Stimulated activated CD8-positive, alpha-beta memory T cell treated with anti-CD3 and anti-CD28 coated beads, Interleukin-4, amount 100 ng/mL, for 1 hour (primary cell): ENCODE data around the gene FNBP1L.
"Not testable (repeated sequence)": the region's sequence is repeated elsewhere in the genome, so short reads cannot be mapped to it uniquely, and the experiment has no call there.

Experiments
- DNase-seq, 2 donors: peaks; one replicate each; pipeline ENCODE4 v3.0.0-alpha.2; 2020; ENCODE audit warnings: low read depth in 2 of 2, low spot score in 1 of 2

FNBP1L gene

DNA sequence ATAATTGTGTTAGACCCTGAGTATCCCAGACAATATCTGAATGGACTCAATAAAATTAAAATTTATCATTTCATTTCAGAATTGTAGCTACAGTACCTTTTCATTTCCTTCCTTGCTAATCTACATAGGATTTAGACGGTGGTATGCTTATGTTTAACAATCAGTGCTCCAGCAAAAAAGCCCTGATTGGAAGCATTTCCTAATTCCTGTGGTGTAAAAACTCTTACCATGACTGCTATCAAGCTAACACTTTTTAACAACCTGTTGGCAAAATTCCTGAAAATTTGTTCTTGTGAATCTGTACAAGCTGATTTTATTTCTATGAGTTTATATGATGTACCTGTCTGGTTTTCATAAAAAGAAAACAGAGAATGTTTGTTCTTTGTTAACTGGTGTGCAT lies 5.2 kb upstream of the FNBP1L start:
- DNase-seq = no peak

DNA sequence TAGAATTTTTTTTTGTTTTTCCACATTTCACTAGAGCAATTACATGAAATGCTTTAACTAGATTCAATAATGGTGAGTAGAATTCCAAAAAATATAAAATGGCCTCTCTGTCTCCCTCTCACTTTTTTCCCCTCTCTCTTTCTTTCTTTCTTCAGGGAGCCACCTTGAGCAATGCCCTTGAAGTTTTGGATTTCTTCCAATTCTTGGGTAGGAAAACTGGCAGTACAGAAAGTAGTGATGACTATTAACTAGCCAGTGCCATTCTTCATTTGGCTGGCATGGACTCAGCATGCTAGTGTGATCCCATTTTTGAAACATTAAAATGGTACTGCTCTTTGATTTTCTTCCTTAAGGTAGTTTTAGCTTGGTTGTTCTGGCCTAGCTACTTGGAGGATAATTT lies 4.5 kb upstream of the FNBP1L start:
- DNase-seq = no peak

DNA sequence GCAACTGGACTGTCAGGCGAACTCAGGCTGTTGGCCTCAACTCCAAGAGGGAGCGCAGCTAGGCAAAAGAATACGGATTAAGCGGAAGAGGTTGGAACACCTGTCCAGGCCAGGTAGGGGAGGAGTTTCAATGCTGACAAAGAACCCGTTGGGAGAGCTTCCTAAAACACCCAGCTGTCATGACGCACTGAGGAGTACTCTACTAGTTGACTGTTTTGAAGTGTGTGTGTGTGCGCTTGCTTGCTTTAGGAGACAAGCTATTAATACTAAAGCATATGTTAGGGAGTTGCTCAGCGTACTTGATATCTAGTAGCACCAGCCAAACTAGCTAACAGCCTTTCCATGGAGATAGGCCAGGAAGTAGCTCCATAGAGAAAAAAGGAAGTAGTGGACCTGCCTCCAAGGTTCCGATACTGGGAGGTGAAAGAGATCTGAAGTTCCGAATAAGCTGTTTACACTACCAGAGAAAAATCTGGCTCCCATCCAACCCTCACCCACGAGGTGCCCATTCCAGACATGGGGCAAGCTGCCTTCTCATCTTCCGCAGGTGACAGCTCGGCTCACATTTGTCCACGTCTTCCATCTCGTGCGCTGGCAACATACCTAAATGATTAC lies 974 bp upstream of the FNBP1L start:
- no peak for DNase-seq

DNA sequence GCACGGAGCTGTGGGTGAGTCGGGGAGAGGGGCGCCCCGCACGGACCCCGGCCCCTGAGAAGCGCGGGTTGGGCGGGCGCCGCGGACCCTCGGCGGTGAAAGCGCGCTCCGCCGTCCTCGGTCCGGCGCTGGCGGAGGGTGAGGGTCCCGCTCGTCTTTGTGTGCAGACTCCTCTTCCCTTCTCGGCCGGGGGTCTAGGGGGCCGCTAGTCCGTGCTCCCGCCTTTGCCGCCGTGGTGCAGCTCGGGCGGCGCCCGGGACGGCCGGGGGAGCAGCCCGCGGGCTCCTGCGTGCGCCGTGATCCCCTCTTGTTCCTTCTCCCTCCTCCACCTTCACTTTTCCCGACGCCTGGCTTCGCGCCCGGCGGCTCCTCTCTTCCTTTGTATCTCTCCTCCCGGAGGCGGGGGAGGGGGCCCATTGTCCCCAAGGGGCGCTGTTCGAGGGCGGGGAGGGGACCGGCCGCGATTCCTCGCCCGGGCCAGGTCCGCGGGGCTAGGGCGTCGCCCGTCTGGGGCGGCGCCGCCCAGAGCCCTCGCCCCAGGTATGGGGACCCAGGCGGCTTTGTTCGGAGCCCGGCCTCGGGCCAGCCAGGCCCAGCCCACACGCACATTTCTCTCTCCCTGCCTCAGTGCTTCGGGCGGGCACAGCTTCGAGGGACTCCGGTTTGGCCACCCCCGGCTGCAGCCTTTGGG lies 519 bp downstream of the FNBP1L start:
- DNase-seq = no peak

DNA sequence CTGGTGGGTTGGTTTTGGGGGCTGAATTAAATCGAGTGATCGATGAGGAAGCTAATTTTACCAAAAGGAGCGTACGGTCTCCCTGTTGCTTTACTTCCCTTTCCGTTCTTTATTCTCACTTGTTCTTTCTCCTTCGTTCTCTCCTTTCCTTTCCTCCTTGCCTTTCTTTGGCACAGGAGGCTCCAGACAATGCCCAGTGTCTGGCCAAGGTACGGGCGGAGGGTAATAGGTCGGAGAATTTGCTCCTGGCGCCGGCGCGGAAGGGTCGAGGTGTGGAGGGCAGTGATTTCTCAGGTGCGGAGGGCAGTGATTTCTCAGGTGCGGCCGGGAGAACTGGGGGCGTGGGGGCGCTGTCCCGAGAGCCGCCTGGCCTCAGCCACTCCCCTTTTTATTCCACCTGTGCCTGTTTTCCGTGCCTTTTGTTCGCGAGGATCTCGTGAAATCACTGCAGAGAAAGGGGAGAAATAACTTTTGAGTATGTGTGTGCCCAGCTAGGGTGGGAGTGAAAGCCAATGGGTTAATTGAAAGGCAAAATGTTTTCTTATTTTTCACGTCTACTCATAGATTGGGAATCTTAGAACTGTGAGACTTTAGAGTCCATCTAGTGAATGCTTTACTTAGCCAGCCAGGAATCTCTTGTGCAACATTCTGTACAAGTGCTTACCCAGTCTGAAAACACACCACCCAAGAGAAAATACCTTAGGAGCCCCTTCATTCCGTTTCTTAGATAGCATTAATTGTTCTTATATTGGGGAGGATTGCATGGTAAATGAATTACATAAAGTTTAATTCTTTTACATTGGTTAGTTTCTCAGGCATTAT lies 1.3 kb downstream of the FNBP1L start:
- no peak for DNase-seq

DNA sequence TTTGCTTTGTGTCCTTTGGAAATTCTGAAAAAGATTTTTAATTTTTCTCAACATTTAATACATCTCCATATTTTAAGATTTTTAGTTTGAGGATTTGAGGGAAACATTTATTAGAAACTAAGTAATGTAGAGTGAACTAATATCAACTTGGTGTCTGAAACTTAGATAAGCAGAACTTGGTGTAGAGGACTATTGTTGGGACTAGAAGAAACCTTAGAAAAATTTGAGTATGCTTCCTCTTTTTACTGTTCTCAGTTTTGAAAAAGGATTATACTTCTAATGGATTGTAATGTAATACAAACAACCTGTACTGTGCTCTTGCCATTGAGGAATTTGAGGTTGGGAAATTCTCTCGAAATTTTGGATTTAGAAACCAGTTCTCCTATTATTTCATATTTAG lies 2.4 kb downstream of the FNBP1L start:
- no peak for DNase-seq

DNA sequence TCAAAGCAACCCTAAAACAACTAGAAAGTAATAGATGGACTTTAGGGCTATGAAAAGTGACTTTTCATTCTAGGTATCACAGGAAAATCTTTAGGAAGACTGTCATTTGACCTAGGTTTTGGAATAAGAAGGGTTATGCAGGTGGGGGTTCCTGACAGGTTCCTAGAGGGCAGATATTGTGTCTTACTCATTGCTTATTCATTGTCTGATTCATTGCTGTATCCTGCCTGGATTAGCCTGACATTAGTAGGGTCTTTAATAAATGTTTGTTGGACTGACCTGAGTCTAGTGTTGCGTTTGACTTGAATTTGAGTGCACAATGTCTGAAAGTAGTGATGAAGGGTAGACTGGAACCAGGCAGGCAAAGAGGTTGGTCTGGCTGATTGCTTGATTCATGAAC lies 6.0 kb downstream of the FNBP1L start:
- DNase-seq = no peak

GRCh38 chr1:93459126-93459525 lies 11.2 kb downstream of the FNBP1L start:
- DNase-seq = no peak

GRCh38 chr1:93461236-93461635 lies 13.3 kb downstream of the FNBP1L start:
- DNase-seq = no peak

DNA sequence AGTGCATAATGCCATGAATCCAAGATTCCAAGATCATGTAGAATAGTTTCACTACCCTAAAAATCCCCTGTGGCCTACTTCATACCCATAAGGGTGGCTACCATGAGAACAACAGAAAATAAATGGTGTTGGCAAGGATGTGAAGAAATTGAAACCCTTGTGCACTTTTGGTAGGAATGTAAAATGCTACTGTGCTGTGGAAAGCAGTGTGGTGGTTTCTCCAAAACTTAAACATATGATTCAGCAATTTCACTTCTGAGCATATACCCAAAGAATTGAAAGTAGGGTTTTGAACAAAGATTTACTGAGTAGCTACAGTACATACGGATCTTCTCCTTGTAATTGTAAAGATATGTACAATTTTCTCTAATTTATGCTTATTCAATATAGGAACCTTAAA lies 16.0 kb downstream of the FNBP1L start:
- no peak for DNase-seq

DNA sequence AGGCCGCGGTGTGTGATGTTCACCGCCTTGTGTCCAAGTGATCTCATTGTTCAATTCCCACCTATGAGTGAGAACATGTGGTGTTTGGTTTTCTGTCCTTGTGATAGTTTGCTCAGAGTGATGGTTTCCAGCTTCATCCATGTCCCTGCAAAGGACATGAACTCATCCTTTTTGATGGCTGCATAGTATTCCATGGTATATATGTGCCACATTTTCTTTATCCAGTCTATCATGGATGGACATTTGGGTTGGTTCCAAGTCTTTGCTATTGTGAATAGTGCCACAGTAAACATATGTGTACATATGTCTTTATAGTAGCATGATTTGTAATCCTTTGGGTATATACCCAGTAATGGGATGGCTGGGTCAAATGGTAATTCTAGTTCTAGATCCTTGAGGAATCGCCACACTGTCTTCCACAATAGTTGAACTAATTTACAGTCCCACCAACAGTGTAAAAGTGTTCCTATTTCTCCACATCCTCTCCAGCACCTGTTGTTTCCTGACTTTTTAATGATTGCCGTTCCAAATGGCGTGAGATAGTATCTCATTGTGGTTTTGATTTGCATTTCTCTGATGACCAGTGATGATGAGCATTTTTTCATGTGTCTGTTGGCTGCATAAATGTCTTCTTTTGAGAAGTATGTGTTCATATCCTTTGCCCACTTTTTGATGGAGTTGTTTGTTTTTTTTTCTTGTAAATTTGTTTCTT lies 17.6 kb downstream of the FNBP1L start:
- DNase-seq = not testable (repeated sequence)

GRCh38 chr1:93467606-93468005 lies 19.7 kb downstream of the FNBP1L start:
- no peak for DNase-seq

- no peak for DNase-seq
Observed at GRCh38 chr1:93468662-93469061, 20.7 kb downstream of the FNBP1L start.

DNA sequence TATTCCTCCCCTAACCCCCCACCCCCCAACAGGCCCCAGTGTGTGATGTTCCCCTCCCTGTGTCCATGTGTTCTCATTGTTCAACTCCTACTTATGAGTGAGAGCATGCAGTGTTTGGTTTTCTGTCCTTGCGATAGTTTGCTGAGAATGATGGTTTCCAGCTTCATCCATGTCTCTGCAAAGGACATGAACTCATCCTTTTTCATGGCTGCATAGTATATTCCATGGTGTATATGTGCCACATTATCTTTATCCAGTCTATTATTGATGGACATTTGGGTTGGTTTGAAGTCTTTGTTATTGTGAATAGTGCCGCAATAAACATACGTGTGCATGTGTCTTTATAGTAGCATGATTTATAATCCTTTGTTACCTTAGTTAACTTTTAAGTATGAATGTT lies 21.3 kb downstream of the FNBP1L start:
- DNase-seq = not testable (repeated sequence)

DNA sequence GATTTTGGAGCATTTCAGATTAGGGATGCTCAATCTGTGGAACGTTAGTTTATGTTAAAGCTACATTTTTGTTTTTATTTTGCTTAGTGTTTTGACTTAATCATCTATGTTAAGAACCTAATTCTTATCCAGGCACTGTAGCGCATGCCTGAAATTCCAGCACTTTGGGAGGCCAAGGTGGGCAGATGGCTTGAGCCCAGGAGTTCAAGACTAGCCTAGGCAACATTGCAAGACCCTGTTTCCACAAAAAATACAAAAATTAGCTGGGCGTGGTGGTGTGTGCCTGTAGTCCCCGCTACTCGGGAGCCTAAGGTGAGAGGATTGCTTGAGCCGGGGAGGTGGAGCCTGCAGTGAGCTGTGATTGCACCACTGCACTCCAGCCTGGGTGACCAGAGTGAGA lies 23.4 kb downstream of the FNBP1L start:
- DNase-seq = no peak

DNA sequence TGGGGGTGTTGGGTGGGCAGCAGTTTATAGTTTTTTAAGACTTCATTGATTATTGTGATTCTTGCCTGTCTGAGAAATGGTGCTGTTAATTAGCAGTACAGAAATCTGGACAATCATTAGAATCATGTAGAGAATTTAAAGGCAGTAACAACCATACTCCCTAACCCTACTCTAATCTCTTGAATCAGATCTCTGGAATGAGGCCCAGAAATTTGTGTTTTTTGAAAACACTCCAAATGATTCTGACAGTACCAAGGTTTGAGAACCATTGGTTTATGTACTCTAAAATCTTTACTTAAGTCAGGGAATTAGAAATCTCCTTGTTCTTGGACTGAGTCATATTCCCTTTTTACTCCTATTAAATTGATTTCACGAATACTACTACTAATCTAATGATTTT lies 24.0 kb downstream of the FNBP1L start:
- no peak for DNase-seq

DNA sequence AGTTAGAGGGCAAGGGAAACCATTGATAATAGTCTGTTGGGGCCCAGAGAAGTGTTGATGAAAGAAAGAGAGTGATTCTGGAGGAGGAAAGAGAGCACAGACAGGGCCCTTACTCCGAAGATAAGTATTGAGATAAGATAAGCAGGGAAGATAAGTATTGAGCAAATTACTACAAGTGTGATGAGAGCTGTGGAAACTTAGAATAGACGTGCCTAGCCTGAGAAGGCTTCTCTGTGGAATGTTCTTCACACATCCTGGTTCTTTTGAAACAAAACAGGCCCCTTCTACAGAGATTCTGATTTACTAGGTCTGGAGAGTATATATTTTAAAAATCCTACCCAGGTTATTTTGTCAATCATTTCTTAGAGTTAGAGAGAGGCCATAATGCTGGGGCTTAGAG lies 26.4 kb downstream of the FNBP1L start:
- no peak for DNase-seq

GRCh38 chr1:93475681-93476080 lies 27.8 kb downstream of the FNBP1L start:
- DNase-seq = no peak

- DNase-seq = not testable (repeated sequence)
Observed at GRCh38 chr1:93479133-93479745, 31.3 kb downstream of the FNBP1L start.

GRCh38 chr1:93481899-93482298 lies 34.0 kb downstream of the FNBP1L start:
- DNase-seq = not testable (repeated sequence)

DNA sequence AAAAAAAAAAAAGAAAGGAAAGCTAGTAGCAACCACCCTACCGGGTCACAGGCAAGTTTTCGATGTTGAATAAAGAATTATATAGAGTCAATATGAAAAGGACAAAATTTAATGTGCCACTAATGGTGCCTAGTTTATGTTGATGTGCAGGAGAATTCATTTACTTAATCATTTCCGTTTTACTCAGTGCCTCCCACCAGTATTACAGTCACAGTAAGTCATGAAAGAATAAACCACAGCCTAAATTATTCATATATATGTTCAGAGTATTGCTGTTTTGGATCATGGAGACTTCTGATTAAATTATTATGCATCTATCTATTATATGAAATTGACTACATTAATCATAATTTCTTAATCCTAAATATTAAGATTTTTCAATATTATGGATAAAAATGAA lies 35.3 kb downstream of the FNBP1L start:
- no peak for DNase-seq
